SK-N-SH (cell line): ENCODE data around the gene IL16. TPM values are rescaled to one million over a fixed set of nuclear protein-coding genes. Genes with fewer than 3 reads are reported as not detected.

Source experiments
- CTCF ChIA-PET: fragments of 300-600, 350-600 bp; formaldehyde crosslinking; extraction: SDS; loops from one replicate; lab custom pipeline; 2021; lab: Yijun Ruan, JAX
- POLR2A ChIA-PET: fragments of 350-600 bp; sonication (Branson Sonifier 250); formaldehyde crosslinking; extraction: SDS; loops from one replicate; lab custom pipeline; 2020; ENCODE audit warnings: antibody characterized with exemption, inconsistent platforms; lab: Yijun Ruan, JAX
- DNase-seq: peaks from one replicate; pipeline ENCODE4 v3.0.0; 2012
- H2AFZ ChIP-seq: fragments of 200-600 bp; sonication (generic); 2 replicates; pipeline ENCODE4 v1.8.1; 2016; ENCODE audit warnings: antibody characterized with exemption, mild to moderate bottlenecking, low read depth
- H3F3A ChIP-seq: fragments of 200-600 bp; sonication (generic); replicated peaks from 2 replicates; pipeline ENCODE3; 2016; ENCODE audit warnings: antibody characterized with exemption, mild to moderate bottlenecking; ENCODE audit not compliant: insufficient read depth
- H3K27ac ChIP-seq, 2 experiments: fragments of 200-500 bp in 1 of 2; fragments of 200-600 bp in 1 of 2; sonication (Bioruptor generic) in 1 of 2; sonication (generic), shearing (Covaris generic) in 1 of 2; 2 replicates each; pipeline versions ENCODE4 v1.5.1 to v1.6.1; 2014 to 2016; ENCODE audit warnings: low read depth in 2 of 2, inconsistent platforms in 1 of 2, low read length in 1 of 2, mild to moderate bottlenecking in 1 of 2, mixed read lengths in 1 of 2
- H3K27me3 ChIP-seq: fragments of 200-600 bp; sonication (generic), shearing (Covaris generic); 2 replicates; pipeline ENCODE4 v1.6.1; 2016; ENCODE audit warnings: mixed run types; ENCODE audit not compliant: insufficient read depth
- H3K36me3 ChIP-seq, 2 experiments: fragments of 200-500 bp in 1 of 2; fragments of 200-600 bp in 1 of 2; sonication (Bioruptor generic) in 1 of 2; sonication (generic) in 1 of 2; replicated peaks in 1 of 2; 2 replicates each; pipeline versions ENCODE3 to v1.5.1; 2014 to 2016; ENCODE audit warnings: low read length in 1 of 2, mild to moderate bottlenecking in 1 of 2; ENCODE audit not compliant: insufficient read depth in 2 of 2, control insufficient read depth in 1 of 2
- H3K4me1 ChIP-seq, 2 experiments: fragments of 200-500 bp in 1 of 2; fragments of 200-600 bp in 1 of 2; sonication (Bioruptor generic) in 1 of 2; sonication (generic), shearing (Covaris generic) in 1 of 2; 2 replicates each; pipeline versions ENCODE4 v1.5.1 to v1.6.1; 2014 to 2016; ENCODE audit warnings: low read depth in 1 of 2, low read length in 1 of 2, mixed run types in 1 of 2; ENCODE audit not compliant: insufficient read depth in 2 of 2, control insufficient read depth in 1 of 2
- H3K4me2 ChIP-seq: fragments of 200-600 bp; sonication (generic), shearing (Covaris generic); 2 replicates; pipeline ENCODE4 v1.6.1; 2017; ENCODE audit warnings: mixed run types
- H3K4me3 ChIP-seq, 2 experiments: fragments of 200-500 bp in 1 of 2; fragments of 200-600 bp in 1 of 2; sonication (Bioruptor generic) in 1 of 2; sonication (generic), shearing (Covaris generic) in 1 of 2; 2 replicates each; pipeline versions ENCODE4 v1.5.1 to v1.8.1; 2014 to 2016; ENCODE audit warnings: low read depth in 2 of 2, inconsistent platforms in 1 of 2, low read length in 1 of 2, mild to moderate bottlenecking in 1 of 2, mixed read lengths in 1 of 2, moderate library complexity in 1 of 2
- H3K79me2 ChIP-seq: fragments of 200-600 bp; sonication (generic); 2 replicates; pipeline ENCODE4 v1.8.1; 2017; ENCODE audit warnings: mild to moderate bottlenecking; ENCODE audit not compliant: insufficient read depth
- H3K9ac ChIP-seq: fragments of 200-600 bp; sonication (generic); 2 replicates; pipeline ENCODE4 v1.6.1; 2017; ENCODE audit warnings: mixed run types
- H3K9me2 ChIP-seq: fragments of 200-600 bp; sonication (generic); 2 replicates; pipeline ENCODE4 v1.6.1; 2017; ENCODE audit warnings: mixed run types
- H3K9me3 ChIP-seq: fragments of 200-600 bp; sonication (generic); 2 replicates; pipeline ENCODE4 v1.6.1; 2017; ENCODE audit warnings: mixed run types, mild to moderate bottlenecking, moderate library complexity
- H4K20me1 ChIP-seq: fragments of 200-600 bp; sonication (generic); 2 replicates; pipeline ENCODE4 v1.6.1; 2017; ENCODE audit warnings: mild to moderate bottlenecking, mixed run types; ENCODE audit not compliant: insufficient read depth
- CHD2 ChIP-seq: fragments of 150-350 bp; IDR thresholded peaks from 2 replicates; pipeline ENCODE4 v1.6.1; 2018; ENCODE audit warnings: low read length; ENCODE audit not compliant: partially characterized antibody
- EP300 ChIP-seq, 2 experiments: IDR thresholded peaks; 2 replicates each; pipeline versions ENCODE4 v1.4.0 to v1.6.1; 2012; ENCODE audit warnings: borderline replicate concordance in 1 of 2, low read depth in 1 of 2, low read length in 1 of 2
- EZH2phosphoT487 ChIP-seq: fragments of 200-600 bp; sonication (generic); IDR thresholded peaks from 2 replicates; pipeline ENCODE4 v1.6.1; 2017; ENCODE audit warnings: low read depth, mixed run types, mild to moderate bottlenecking, antibody characterized with exemption, moderate library complexity, borderline replicate concordance
- FOSL2 ChIP-seq: IDR thresholded peaks from 2 replicates; pipeline ENCODE4 v1.4.0; 2012; ENCODE audit warnings: low read depth, mild to moderate bottlenecking, moderate library complexity, borderline replicate concordance
- JUND ChIP-seq: IDR thresholded peaks from 2 replicates; pipeline ENCODE4 v1.4.0; 2012
- MXI1 ChIP-seq: IDR thresholded peaks from 2 replicates; pipeline ENCODE4 v1.6.1; 2012; ENCODE audit warnings: mild to moderate bottlenecking, low read depth, low read length, improper control_type of control experiment
- NFIC ChIP-seq: IDR thresholded peaks from 2 replicates; pipeline ENCODE4 v1.4.0; 2012; ENCODE audit warnings: borderline replicate concordance
- REST ChIP-seq: IDR thresholded peaks from 2 replicates; pipeline ENCODE4 v1.6.1; 2012; ENCODE audit warnings: mild to moderate bottlenecking, low read depth, low read length, moderate library complexity
- RFX5 ChIP-seq: IDR thresholded peaks from 2 replicates; pipeline ENCODE4 v1.6.1; 2012; ENCODE audit warnings: mild to moderate bottlenecking, improper control_type of control experiment, low read length
- RXRA ChIP-seq: IDR thresholded peaks from 2 replicates; pipeline ENCODE4 v1.4.0; 2012; ENCODE audit warnings: low read depth, mild to moderate bottlenecking, borderline replicate concordance
- SIN3A ChIP-seq: IDR thresholded peaks from 2 replicates; pipeline ENCODE4 v1.6.1; 2012; ENCODE audit warnings: low read depth, mild to moderate bottlenecking, low read length, moderate library complexity, borderline replicate concordance
- SMC3 ChIP-seq: IDR thresholded peaks from 2 replicates; pipeline ENCODE4 v1.6.1; 2012; ENCODE audit warnings: low read depth, low read length, improper control_type of control experiment
- TAF1 ChIP-seq: IDR thresholded peaks from 2 replicates; pipeline ENCODE4 v1.6.1; 2012; ENCODE audit warnings: low read depth, mild to moderate bottlenecking, low read length, moderate library complexity, borderline replicate concordance
- TCF12 ChIP-seq: IDR thresholded peaks from 2 replicates; pipeline ENCODE4 v1.4.0; 2012
- TEAD4 ChIP-seq: IDR thresholded peaks from 2 replicates; pipeline ENCODE4 v1.4.0; 2012; ENCODE audit warnings: mild to moderate bottlenecking, borderline replicate concordance; ENCODE audit not compliant: insufficient read depth
- YY1 ChIP-seq: IDR thresholded peaks from 2 replicates; pipeline ENCODE4 v1.4.0; 2012; ENCODE audit warnings: low read depth, mild to moderate bottlenecking
- ZBTB33 ChIP-seq: IDR thresholded peaks from 2 replicates; pipeline ENCODE4 v1.4.0; 2012; ENCODE audit warnings: low read depth, borderline replicate concordance
- WGBS: methylation state at CpG from one replicate; pipeline ENCODE4 v1.1.6; 2017; ENCODE audit warnings: low lambda C conversion rate; 5-methylcytosine and 5-hydroxymethylcytosine counted together
- polyA plus RNA-seq, 3 experiments: library from polyadenylated mRNA; depleted of rRNA; stranded (reverse); fragments of >200 nt; gene quantifications; 2 replicates each; pipeline ENCODE4 v1.2.3, GENCODE V29; 2012
- TF ChIP-seq, protein P1 (sequence below): fragments of 150-350 bp; IDR thresholded peaks from 2 replicates; pipeline ENCODE4 v1.6.1; 2017; ENCODE audit warnings: antibody characterized with exemption, low read length, low read depth, borderline replicate concordance
- TF ChIP-seq, protein P2 (sequence below): IDR thresholded peaks from 2 replicates; pipeline ENCODE4 v1.4.0; 2012; ENCODE audit warnings: low read depth

IL16 gene
- polyA plus RNA-seq, 1 of the 3 experiments (the other 2 are of a cell fraction): not detected

DNA sequence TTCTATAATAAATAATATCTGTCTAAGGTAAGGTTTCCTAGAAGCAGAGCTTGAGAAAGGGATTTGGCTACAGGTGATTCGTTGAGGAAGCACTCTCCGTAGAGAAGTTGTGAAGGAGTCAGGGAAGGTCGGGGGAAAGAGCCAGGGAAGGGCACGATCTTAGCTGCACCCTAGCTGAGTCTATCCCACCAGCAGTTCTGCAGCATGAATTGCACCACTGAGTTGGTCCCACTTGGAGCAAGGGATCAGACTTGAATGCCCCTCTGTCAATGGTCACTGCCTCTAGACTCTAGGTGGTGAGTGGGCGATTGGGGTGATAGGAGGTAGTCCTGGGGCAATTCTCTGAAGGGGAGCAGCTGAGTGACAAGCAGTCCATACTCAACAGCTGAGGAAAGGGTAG is 163.8 kb downstream of the IL16 start:
- no peak overlapping the region for H3K9ac ChIP-seq
- no peak overlapping the region for H3K27ac ChIP-seq
- H3K36me3 ChIP-seq: no peaks in the 10 kb centered on the region
- H2AFZ ChIP-seq: no peak overlapping the region
- H3K79me2 ChIP-seq: no peaks in the 10 kb centered on the region
- no peaks in the 10 kb centered on the region for H3K9me3 ChIP-seq
- TF ChIP-seq NFIC: no peak
- no peak for TF ChIP-seq TEAD4
- TF ChIP-seq, protein P1, sequence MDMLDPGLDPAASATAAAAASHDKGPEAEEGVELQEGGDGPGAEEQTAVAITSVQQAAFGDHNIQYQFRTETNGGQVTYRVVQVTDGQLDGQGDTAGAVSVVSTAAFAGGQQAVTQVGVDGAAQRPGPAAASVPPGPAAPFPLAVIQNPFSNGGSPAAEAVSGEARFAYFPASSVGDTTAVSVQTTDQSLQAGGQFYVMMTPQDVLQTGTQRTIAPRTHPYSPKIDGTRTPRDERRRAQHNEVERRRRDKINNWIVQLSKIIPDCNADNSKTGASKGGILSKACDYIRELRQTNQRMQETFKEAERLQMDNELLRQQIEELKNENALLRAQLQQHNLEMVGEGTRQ: no peak
- TF ChIP-seq REST: no peak
- TF ChIP-seq FOSL2: no peak
- TF ChIP-seq CHD2: no peak
- TF ChIP-seq EP300 (IDR thresholded peaks at IDR 0.05; ENCODE audit: borderline replicate concordance in 1 of 2, low read depth in 1 of 2, low read length in 1 of 2): no peak
- TF ChIP-seq SMC3: no peak
- TF ChIP-seq SIN3A: no peak
- TF ChIP-seq RXRA: no peak
- no peak for DNase-seq
- ChIA-PET CTCF (interaction anchor here (1.0 to 1.6 kb wide), 2 partner anchors 13 to 94 kb away, joined by 4 to 6 read pairs; no protein-coding TSS in a partner anchor), POLR2A (no interaction called here)
- H3K9me2 ChIP-seq: no peaks in the 10 kb centered on the region
- H3F3A ChIP-seq: no peaks in the 10 kb centered on the region
- WGBS: 37% methylated on average over 5 of the region's 5 CpGs
- H3K27me3 ChIP-seq: no peaks in the 10 kb centered on the region
- peaks cover 0 to 2% of the 10 kb centered on the region in 2 experiments; a peak in 1 of 4 replicates for H3K4me1 ChIP-seq
- H3K4me2 ChIP-seq: no peak overlapping the region
- no peaks in the 10 kb centered on the region for H4K20me1 ChIP-seq
- H3K4me3 ChIP-seq: no peak overlapping the region

DNA sequence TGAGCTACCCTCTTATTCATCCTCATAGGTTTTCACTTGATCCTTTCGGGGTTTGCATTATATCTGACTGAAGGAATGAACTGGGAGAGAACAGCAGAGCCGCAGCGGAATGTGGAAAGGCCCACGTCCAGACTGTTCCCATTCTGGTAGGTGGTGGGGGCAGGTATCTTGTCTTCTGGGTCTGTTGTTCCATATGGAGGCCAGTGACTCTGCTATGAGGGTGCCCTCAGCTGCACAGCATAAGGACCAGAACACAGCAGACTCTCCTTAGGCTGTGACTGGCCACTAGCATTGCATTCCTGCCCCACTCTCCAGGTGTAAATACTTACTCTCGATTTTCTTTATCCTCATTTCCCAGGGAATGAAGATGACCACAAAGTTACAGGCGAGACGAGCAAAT is 165.2 kb downstream of the IL16 start:
- TF ChIP-seq FOSL2 (no peak), EZH2phosphoT487 (no peak), NFIC (no peak), ZBTB33 (no peak), SMC3 (no peak), SIN3A (no peak), RFX5 (no peak), TAF1 (no peak), TCF12 (no peak), YY1 (no peak), MXI1 (no peak), JUND (no peak)
- TF ChIP-seq, protein P2, sequence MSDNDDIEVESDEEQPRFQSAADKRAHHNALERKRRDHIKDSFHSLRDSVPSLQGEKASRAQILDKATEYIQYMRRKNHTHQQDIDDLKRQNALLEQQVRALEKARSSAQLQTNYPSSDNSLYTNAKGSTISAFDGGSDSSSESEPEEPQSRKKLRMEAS: no peak
- TF ChIP-seq, all 33 proteins: peak for 0
- no peaks in the 10 kb centered on the region for H3K79me2 ChIP-seq
- H4K20me1 ChIP-seq: no peaks in the 10 kb centered on the region
- H3K9me3 ChIP-seq: no peaks in the 10 kb centered on the region
- H3K4me2 ChIP-seq: no peak overlapping the region
- ChIA-PET POLR2A (no interaction called here), CTCF (interaction anchor here (1.6 kb wide), 1 partner anchor 95 kb away, joined by 4 read pairs; no protein-coding TSS in a partner anchor)
- no peak overlapping the region for H3K27ac ChIP-seq
- DNase-seq: no peak
- H3K27me3 ChIP-seq: no peaks in the 10 kb centered on the region
- no peaks in the 10 kb centered on the region for H3K4me1 ChIP-seq
- no peaks in the 10 kb centered on the region for H3F3A ChIP-seq
- H3K36me3 ChIP-seq: no peaks in the 10 kb centered on the region
- no peak overlapping the region for H2AFZ ChIP-seq
- H3K4me3 ChIP-seq: no peak overlapping the region
- 48% methylated on average over 7 of the region's 7 CpGs for WGBS
- H3K9me2 ChIP-seq: no peaks in the 10 kb centered on the region
- H3K9ac ChIP-seq: no peak overlapping the region
